Measurements from ENCODE around the gene DNAJC15.

Gene DNAJC15

GRCh38 chr13:43122791-43123190 lies 99.4 kb downstream of the DNAJC15 start:
- no peak for TF ChIP-seq REST (IDR thresholded peaks at IDR 0.05; ENCODE audit: insufficient read depth in 1 of 2, low read depth in 2 of 2, low read length in 2 of 2)
- TF ChIP-seq POLR2AphosphoS5 (IDR thresholded peaks at IDR 0.05; ENCODE audit: low read depth, low read length): no peak
- TF ChIP-seq TAF1 (IDR thresholded peaks at IDR 0.05; ENCODE audit: borderline replicate concordance, insufficient read depth, low read length): no peak
- no peak for TF ChIP-seq FOXP2 (optimal IDR thresholded peaks at IDR 0.05; ENCODE audit: borderline replicate concordance, extremely low read depth, extremely low read length, insufficient read depth)
- no peak for TF ChIP-seq SIN3A (IDR thresholded peaks at IDR 0.05; ENCODE audit: borderline replicate concordance, insufficient read depth, low read length)

DNA sequence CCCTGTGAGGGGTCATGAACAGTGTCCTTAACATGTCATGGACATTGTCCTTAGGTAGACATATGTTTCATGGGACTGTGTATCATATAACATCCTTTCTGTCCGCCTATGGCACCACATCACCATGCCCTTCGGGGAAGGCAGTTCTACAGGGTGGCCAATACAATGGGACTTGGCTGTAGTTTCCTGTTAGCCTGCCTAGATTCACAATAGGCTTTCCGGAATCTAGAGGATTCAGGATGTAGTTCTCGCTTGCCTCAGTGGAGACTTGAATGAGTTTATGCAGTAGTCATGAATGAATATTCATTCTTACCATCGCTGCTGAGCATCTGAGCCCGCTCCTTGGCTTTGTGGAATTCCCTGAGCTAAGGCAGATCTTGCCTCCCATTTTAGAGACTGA lies 100.5 kb downstream of the DNAJC15 start:
- TF ChIP-seq FOXP2 (optimal IDR thresholded peaks at IDR 0.05; ENCODE audit: borderline replicate concordance, extremely low read depth, extremely low read length, insufficient read depth) (no peak), REST (IDR thresholded peaks at IDR 0.05; ENCODE audit: insufficient read depth in 1 of 2, low read depth in 2 of 2, low read length in 2 of 2) (no peak), TAF1 (IDR thresholded peaks at IDR 0.05; ENCODE audit: borderline replicate concordance, insufficient read depth, low read length) (no peak), SIN3A (IDR thresholded peaks at IDR 0.05; ENCODE audit: borderline replicate concordance, insufficient read depth, low read length) (no peak), POLR2AphosphoS5 (IDR thresholded peaks at IDR 0.05; ENCODE audit: low read depth, low read length) (no peak)

DNA sequence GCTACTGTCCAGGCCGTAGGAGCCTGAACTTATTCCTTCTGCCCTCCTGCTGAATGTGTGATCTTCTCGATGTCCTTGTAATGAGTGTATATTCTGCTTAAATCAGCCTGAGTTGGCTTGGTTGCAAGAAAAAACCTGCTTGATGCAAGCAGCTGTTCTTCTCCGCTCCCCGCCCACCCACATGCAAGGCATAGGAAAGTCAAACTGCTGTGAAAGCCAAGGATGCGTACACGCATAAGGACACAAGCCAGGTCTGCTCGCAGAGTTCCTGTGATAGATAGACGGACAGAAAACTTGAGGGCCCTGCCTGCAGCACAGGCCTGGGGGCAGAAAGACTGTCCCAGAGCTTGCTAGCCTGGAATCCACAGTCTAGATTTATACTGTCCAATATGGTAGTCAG lies 101.1 kb downstream of the DNAJC15 start:
- no peak for TF ChIP-seq REST (IDR thresholded peaks at IDR 0.05; ENCODE audit: insufficient read depth in 1 of 2, low read depth in 2 of 2, low read length in 2 of 2)
- no peak for TF ChIP-seq SIN3A (IDR thresholded peaks at IDR 0.05; ENCODE audit: borderline replicate concordance, insufficient read depth, low read length)
- no peak for TF ChIP-seq POLR2AphosphoS5 (IDR thresholded peaks at IDR 0.05; ENCODE audit: low read depth, low read length)
- TF ChIP-seq TAF1 (IDR thresholded peaks at IDR 0.05; ENCODE audit: borderline replicate concordance, insufficient read depth, low read length): no peak
- no peak for TF ChIP-seq FOXP2 (optimal IDR thresholded peaks at IDR 0.05; ENCODE audit: borderline replicate concordance, extremely low read depth, extremely low read length, insufficient read depth)

DNA sequence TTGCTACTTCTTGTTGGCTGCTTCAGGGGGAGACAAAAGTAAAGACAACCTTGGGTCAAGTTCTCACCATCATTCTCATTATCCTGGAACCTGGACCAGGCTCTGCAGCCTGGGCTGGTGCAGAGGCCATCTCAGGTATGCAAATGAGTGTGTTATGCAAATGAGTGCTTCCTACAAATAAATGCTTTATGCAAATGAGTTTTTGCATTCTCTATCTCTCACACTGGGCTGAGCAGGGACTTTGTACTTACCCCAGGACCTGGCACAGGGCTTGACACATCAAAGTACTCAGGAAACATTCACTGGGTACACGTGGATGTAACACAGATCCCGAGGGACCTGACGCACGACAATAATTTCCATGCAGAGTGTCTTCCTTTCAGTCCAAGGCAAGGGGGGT lies 103.0 kb downstream of the DNAJC15 start:
- no peak for TF ChIP-seq TAF1 (IDR thresholded peaks at IDR 0.05; ENCODE audit: borderline replicate concordance, insufficient read depth, low read length)
- no peak for TF ChIP-seq REST (IDR thresholded peaks at IDR 0.05; ENCODE audit: insufficient read depth in 1 of 2, low read depth in 2 of 2, low read length in 2 of 2)
- no peak for TF ChIP-seq FOXP2 (optimal IDR thresholded peaks at IDR 0.05; ENCODE audit: borderline replicate concordance, extremely low read depth, extremely low read length, insufficient read depth)
